ENCODE measurements around the gene LCE1C.

DNA sequence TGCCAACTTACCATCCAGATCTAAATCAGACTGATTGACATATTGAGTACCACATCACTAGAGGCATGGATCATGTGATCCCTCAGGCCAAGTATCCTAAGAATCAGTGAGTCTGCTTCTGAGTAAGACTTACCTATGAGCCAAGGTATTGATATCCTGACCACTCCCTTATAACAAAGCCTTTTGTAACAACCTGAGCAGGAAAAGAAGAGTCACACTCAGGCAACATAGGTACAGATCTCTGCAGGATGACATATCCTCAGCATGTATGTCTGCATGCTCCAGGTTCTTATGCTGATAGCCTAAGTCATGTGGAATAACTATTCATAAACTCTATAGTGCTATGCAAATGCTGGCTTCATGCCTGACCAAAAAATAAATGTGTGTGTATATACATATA is 18.5 kb upstream of the LCE1C start:
- TF ChIP-seq, protein P1, sequence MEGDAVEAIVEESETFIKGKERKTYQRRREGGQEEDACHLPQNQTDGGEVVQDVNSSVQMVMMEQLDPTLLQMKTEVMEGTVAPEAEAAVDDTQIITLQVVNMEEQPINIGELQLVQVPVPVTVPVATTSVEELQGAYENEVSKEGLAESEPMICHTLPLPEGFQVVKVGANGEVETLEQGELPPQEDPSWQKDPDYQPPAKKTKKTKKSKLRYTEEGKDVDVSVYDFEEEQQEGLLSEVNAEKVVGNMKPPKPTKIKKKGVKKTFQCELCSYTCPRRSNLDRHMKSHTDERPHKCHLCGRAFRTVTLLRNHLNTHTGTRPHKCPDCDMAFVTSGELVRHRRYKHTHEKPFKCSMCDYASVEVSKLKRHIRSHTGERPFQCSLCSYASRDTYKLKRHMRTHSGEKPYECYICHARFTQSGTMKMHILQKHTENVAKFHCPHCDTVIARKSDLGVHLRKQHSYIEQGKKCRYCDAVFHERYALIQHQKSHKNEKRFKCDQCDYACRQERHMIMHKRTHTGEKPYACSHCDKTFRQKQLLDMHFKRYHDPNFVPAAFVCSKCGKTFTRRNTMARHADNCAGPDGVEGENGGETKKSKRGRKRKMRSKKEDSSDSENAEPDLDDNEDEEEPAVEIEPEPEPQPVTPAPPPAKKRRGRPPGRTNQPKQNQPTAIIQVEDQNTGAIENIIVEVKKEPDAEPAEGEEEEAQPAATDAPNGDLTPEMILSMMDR (IDR thresholded peaks at IDR 0.05), result no peak
- TF ChIP-seq EZH2 (IDR thresholded peaks at IDR 0.05; ENCODE audit: borderline replicate concordance, insufficient read depth, low read depth, low read length, poor library complexity, severe bottlenecking), result no peak

Data from B cell (primary cell).